NOMO-1 treated with dmso at 0.1 percent for 144 hours (cell line): ENCODE data around the gene DDRGK1.

ENCODE experiments used
- DNase-seq: peaks from one replicate; lab custom pipeline; 2025; ENCODE audit not compliant: unreplicated experiment; lab: John Stamatoyannopoulos, UW

DDRGK1 gene

GRCh38 chr20:3235666-3236324 is 31.3 kb upstream of the DDRGK1 start:
- DNase-seq: no peak

- DNase-seq: no peak
Measured at GRCh38 chr20:3233991-3234498, 29.6 kb upstream of the DDRGK1 start.

DNA sequence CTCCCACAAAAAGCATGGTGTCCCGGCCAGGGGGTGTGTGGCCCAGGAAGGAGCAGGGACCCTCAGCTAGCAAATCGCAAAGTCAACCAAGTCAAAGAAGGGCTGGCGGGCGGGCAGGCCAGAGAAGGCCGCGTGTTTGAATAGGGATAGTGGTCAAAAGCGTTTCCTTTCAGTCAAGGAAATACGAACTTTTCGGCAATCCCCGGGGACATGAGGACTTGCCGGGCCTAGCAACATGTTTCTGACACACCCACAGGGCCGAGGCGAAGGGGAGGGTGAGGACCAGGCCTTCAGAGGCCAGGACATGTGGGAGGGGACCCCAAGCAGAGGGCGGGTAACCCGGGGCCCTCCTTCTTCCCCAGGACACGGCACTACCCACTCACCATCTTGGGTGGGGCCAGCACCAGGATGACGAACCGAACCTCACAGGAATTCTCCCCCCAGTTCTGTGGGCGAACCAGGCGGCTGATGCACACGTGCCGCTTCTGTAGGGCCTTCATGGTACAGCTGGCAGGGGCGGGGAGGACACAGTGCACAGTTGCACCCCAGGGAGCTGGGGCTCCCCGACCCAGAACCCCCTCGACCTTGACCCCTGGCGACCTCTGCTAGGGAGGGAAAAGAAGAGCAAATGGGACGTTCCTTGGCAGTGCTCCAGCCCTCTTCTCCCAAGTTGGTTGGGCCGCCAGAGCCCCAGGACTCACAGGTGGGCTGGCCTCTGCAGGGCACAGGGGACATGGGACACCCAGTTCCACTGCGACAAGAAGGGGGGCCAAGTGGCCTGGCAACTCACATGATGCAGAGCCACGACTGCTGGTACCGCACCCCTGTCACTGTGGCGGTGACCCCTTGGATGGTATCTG is 28.9 kb upstream of the DDRGK1 start:
- no peak for DNase-seq

DNA sequence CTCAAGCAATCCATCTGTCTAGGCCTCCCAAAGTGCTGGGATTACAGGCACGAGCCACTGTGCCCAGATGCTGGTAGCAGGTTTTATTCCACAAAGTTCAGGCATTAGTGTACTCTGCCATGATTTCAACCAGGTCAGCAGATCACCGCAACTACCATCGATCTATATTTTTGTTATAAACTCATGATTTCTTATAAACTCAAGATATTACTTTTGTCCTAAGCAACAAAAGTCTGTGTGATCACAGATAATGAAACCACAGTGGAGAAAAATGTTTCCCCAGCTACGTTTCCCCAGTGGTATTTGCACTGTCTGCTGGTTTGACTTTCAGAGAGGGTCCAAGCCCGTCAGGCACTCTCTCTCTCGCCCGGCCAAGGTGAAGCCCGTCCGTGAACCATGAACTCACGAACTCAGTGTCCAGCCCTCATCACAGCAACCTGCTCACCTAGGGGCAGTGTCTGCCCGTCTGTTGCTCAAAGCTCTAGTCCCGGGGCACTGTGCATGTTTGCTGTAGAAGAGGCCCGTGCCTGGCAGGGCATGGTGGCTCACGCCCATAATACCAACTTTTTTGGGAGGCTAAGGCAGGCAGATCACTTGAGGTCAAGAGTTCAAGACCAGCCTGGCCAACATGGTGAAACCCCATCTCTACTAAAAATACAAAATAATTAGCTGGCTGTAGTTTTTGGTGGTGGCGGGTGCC is 27.6 kb upstream of the DDRGK1 start:
- DNase-seq: no peak

DNA sequence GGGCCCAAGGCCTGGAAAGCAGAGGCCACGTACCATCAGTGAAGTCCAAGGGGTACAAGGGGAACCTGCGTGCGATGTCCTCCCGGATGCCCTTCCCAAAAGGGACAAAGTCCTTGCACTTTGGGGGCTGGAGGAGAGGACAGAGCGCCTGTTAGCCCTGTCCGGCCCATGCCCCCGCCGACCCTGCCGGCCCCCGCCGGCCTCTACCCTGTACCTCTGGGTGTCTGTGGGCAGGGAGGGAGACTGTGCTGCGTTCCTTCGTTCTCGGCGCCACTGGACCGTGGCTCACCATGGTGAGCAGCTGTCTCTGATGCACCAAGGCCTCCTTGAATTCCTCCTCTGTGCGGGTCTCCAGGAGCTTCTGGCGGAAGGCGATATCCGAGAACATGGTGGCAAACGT is 26.6 kb upstream of the DDRGK1 start:
- no peak for DNase-seq

GRCh38 chr20:3229798-3230197 is 25.3 kb upstream of the DDRGK1 start:
- DNase-seq: no peak

DNA sequence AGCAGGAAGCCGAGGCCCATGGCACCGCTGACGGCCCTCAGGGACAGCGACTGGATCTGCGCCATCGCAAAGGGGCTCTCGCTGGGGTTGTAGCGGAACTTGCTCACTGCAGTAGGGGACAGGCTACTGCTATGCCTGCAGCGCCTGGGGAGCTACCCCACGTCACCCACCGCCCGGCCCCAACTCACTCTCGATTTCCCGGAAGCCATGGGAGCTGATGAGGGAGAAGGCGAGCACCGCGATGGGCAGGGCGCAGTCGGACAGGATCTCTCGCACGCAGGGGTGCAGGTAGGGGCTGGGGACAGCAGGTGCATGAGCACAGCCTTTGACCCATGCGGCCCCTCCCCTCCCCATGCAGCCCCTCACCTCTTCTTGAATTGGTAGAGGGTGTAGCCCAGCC is 24.7 kb upstream of the DDRGK1 start:
- DNase-seq: no peak

DNA sequence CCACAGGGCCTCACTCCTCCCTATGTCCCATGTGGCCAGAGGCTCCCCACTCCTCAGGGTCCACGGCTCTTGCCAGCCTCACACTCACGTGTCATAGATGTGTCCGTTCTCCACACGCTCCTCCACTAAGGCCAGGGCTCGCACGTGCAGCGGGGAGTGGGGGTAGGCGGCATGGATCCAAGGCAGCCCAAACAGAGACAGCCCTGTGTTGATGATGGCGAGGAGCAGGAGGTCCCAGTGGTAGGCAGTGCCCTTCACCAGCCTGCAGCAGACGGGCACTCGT is 24.2 kb upstream of the DDRGK1 start:
- DNase-seq: no peak

GRCh38 chr20:3227936-3228749 is 23.7 kb upstream of the DDRGK1 start:
- DNase-seq: no peak

DNA sequence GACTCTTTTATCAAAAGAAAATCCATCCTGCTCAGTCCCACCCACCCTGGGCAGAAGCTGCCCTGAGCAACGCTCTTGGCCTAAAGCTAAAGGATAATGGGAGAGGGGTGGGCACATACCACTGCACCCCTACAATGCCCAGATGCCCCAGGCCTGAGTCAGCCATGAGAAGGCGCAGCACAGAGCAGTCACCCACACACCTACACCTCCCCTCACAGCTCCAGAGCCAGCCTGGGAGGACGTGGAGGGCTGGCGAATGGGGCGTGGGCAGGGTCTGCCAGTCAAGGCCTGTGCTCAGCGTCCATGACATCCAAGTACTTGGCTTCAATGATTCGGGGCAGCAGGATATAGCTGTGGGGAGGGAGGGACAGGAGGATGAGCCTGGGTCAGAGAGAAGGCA is 23.0 kb upstream of the DDRGK1 start:
- no peak for DNase-seq

GRCh38 chr20:3226864-3227263 is 22.4 kb upstream of the DDRGK1 start:
- DNase-seq: no peak

GRCh38 chr20:3226093-3226492 is 21.6 kb upstream of the DDRGK1 start:
- no peak for DNase-seq

GRCh38 chr20:3224681-3225421 is 20.4 kb upstream of the DDRGK1 start:
- DNase-seq: no peak

DNA sequence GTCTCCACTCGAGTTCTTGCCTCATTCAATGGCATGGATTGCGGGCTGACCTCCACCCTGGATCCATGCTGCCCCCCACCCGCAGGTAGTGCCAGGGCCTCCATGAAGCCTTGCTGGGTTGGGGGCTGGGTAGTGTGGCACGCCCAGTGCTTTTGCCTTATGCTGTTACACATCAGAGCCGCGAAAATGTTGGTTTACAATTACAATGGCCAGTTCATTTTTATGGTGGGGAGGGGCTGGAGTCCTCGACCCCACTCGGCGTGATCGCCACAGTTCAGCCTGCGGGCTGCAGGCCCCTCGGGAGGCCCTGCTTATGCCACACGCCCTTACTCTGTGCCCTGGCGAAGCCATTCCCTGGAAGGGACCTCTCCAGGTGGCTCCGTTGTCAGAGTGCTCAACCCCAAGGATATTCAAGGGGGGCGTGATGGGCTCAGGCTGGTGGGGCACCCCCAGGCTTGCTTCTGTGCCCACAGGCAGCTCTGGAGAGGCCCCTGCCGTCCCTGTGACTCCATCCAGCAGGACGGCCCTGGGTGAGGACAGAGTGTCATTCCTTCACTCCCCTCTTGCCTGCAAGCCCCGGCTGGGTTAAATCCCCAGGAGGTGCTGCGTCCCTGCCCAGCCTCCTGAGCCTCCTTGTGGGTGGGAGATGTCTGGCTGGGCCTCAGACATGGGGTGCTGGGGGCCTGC is 19.7 kb upstream of the DDRGK1 start:
- no peak for DNase-seq

GRCh38 chr20:3223651-3223993 is 19.1 kb upstream of the DDRGK1 start:
- no peak for DNase-seq

DNA sequence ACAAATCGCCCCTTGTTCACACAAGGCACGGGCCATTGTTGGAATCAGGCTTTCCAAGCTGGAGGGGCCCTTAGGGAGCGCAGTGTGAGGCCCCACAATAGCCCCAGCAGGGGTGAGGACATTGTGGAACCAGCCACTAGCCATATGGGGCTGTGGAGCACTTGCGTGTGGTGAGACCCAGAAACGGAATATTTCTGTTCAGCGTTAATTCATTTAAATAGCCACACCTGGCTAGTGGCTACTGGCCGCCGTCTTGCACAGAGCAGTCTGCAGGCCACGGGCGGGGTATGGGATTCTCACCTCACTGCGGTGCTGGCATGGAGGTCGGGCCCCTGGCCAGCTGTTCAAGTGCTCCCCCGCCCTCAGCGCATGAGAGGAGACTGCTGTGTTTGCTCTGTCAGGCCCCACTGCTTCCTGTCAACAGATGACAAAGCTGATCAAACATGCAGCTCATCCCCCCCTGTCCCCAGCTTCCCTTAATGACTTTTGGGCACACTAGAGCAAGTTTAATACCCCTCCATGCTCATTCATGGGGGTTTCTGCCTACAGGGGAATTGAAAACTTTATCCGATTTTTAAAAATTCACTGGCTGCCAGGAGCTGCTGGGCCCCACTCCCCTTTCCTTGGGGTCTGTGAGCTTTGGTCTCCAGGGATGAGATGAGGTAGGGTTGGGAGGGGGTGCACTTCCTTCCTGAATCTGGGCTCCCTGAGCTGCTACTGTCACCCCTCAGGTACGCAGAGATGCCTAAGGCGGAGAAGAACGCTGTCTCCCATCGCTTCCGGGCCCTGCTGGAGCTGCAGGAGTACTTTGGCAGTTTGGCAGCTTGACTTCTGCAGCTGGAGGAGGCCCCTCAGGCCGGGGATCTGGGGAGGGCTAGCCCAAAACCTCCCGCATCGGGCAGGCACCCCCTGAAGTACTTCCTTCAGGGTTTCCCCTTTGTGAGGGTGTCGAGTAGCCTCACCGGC is 18.4 kb upstream of the DDRGK1 start:
- DNase-seq: no peak

DNA sequence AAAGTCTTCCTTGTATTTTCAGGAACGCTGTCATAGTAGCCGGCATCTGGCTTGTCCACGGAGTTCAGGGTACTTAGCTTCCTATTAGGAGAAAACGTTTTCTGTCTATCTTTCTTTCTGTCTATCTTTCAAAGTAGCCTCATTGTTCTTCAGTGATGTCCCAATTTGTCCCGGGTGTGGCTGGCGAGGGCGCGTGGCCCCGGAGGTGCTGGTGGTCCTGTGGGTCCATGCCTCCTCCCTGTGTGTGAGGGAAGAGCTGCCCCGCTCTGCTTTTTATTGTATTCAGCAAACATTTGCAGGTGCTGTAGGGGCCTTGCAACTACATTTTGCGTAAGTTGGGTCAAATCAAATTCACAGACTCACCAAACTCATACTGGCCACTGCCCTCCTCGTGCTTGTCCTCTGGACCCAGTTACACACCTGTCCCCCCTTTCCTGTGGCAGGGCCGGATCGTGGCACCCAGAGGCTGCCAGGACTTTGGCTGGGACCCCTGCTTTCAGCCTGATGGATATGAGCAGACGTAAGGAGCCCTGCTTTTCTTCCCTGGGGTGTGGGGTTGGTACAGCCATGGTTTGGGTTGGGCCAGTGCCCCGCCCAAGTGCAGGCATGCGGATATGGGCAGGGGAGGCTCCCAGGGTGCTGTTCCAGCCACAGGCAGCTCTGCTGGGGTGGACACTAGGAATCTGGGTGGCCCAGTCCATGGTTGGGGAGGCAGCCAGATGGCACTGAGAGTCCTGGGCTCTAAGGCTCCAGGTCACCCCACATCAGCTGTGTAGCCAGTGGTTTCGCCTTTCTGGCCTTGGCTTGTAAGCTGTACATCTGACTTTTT is 17.1 kb upstream of the DDRGK1 start:
- no peak for DNase-seq
